HepG2 (cell line): ENCODE results near the gene TBC1D10B. TPM values are rescaled to one million over a fixed set of nuclear protein-coding genes. Genes with fewer than 3 reads are reported as not detected.

Experiments
- ATAC-seq: fragments of 200-7000 bp; cut with Tn5 transposase; 3 replicates; pipeline ENCODE4 v1.9.1; 2020; ENCODE audit warnings: mild to moderate bottlenecking, moderate library complexity
- BruUV-seq: library from RNA; stranded (reverse); fragments of 400-500 nt; replicated peaks from 2 replicates; lab custom pipeline; 2021; lab: Mats Ljungman, UMichigan
- CTCF ChIA-PET: fragments of 300-600 bp; formaldehyde crosslinking; extraction: SDS; loops from one replicate; lab custom pipeline; 2021; ENCODE audit warnings: low total read pairs, inconsistent platforms, low intra/inter-chr PET ratio; lab: Yijun Ruan, JAX
- POLR2A ChIA-PET: fragments of 350-600 bp; sonication (Branson Sonifier 250); formaldehyde crosslinking; loops from one replicate; lab custom pipeline; 2020; ENCODE audit warnings: antibody characterized with exemption, inconsistent platforms; lab: Yijun Ruan, JAX
- DNase-seq: peaks from one replicate; pipeline ENCODE4 v3.0.0-alpha.2; 2015; ENCODE audit warnings: low spot score
- FAIRE-seq: peaks from 3 replicates; lab custom pipeline; 2011; peaks lifted over from hg19 to GRCh38; lab: Jason Lieb, UNC
- H2AFZ ChIP-seq: one replicate; pipeline ENCODE4 v1.6.1; 2011; ENCODE audit warnings: low read length, inconsistent platforms
- H3K27ac ChIP-seq: fragments of 300-600 bp; 3 replicates; pipeline ENCODE4 v1.8.0; 2011; ENCODE audit warnings: mixed run types, mild to moderate bottlenecking, mixed read lengths, low read length, inconsistent platforms; ENCODE audit not compliant: insufficient read depth; ENCODE audit errors: extremely low read length
- H3K27me3 ChIP-seq, 2 experiments: fragments of 200-600 bp in 1 of 2; 2 replicates in 1 of 2; 3 replicates in 1 of 2; pipeline versions ENCODE4 v1.6.0 to v1.8.0; 2011; ENCODE audit warnings: low read length in 2 of 2, mild to moderate bottlenecking in 2 of 2, moderate library complexity in 2 of 2, inconsistent platforms in 1 of 2; ENCODE audit not compliant: insufficient read depth in 2 of 2, control insufficient read depth in 1 of 2
- H3K36me3 ChIP-seq, 2 experiments: fragments of 200-600 bp in 1 of 2; replicated peaks in 1 of 2; 2 replicates in 1 of 2; 3 replicates in 1 of 2; pipeline versions ENCODE4 v1.5.1 to v1.8.0; 2011; ENCODE audit warnings: low read length in 2 of 2, inconsistent platforms in 1 of 2; ENCODE audit not compliant: insufficient read depth in 2 of 2, control insufficient read depth in 1 of 2
- H3K4me1 ChIP-seq: 2 replicates; pipeline ENCODE4 v1.5.1; 2012; ENCODE audit warnings: low read length, inconsistent platforms; ENCODE audit not compliant: insufficient read depth
- H3K4me2 ChIP-seq: 2 replicates; pipeline ENCODE4 v1.6.0; 2011; ENCODE audit warnings: low read depth, low read length, inconsistent platforms
- H3K4me3 ChIP-seq, 3 experiments: fragments of 200-600 bp in 1 of 3; sonication (generic), shearing (Covaris generic) in 1 of 3; replicated peaks in 1 of 3; 2 replicates each; pipeline ENCODE4 v1.5.1; 2011 to 2016; ENCODE audit warnings: low read length in 3 of 3, inconsistent platforms in 2 of 3, low read depth in 2 of 3, mild to moderate bottlenecking in 2 of 3, control low read depth in 1 of 3, mixed read lengths in 1 of 3; ENCODE audit not compliant: insufficient read depth in 1 of 3
- H3K79me2 ChIP-seq: one replicate; pipeline ENCODE4 v1.6.1; 2011; ENCODE audit warnings: low read length, inconsistent platforms; ENCODE audit not compliant: insufficient read depth
- H3K9ac ChIP-seq: 2 replicates; pipeline ENCODE4 v1.6.0; 2011; ENCODE audit warnings: mild to moderate bottlenecking, low read depth, low read length, inconsistent platforms; ENCODE audit not compliant: insufficient read depth
- H3K9me3 ChIP-seq: 2 replicates; pipeline ENCODE4 v1.5.1; 2012; ENCODE audit warnings: mild to moderate bottlenecking, low read length
- H4K20me1 ChIP-seq: 2 replicates; pipeline ENCODE4 v1.6.0; 2011; ENCODE audit warnings: inconsistent platforms, mild to moderate bottlenecking, low read length, moderate library complexity; ENCODE audit not compliant: insufficient read depth
- ARID2 ChIP-seq: sonication (generic); formaldehyde crosslinking; IDR thresholded peaks from 2 replicates; pipeline ENCODE4 v1.8.1; 2022; ENCODE audit warnings: mild to moderate bottlenecking, missing genetic modification reagents, borderline replicate concordance
- ETV5 ChIP-seq: IDR thresholded peaks from 2 replicates; pipeline ENCODE4 v1.6.1; 2018; ENCODE audit warnings: missing biosample characterization, missing genetic modification reagents, inconsistent platforms, borderline replicate concordance
- JUND ChIP-seq: sonication (generic); formaldehyde crosslinking; IDR thresholded peaks from 2 replicates; pipeline ENCODE4 v1.8.0; 2022; ENCODE audit warnings: mild to moderate bottlenecking, missing genetic modification reagents
- LBX2 ChIP-seq: sonication (generic); formaldehyde crosslinking; IDR thresholded peaks from 2 replicates; pipeline ENCODE4 v1.5.0; 2020; ENCODE audit warnings: missing genetic modification reagents, mild to moderate bottlenecking, borderline replicate concordance
- NCOA5 ChIP-seq: sonication (generic); formaldehyde crosslinking; IDR thresholded peaks from 2 replicates; pipeline ENCODE4 v1.4.0; 2020; ENCODE audit warnings: missing genetic modification reagents
- NFKBIZ ChIP-seq: IDR thresholded peaks from 2 replicates; pipeline ENCODE4 v1.6.1; 2018; ENCODE audit warnings: missing genetic modification reagents, missing compliant biosample characterization
- PBX2 ChIP-seq: IDR thresholded peaks from 2 replicates; pipeline ENCODE4 v1.6.1; 2016; ENCODE audit warnings: control low read depth
- RXRA ChIP-seq: sonication (generic); formaldehyde crosslinking; IDR thresholded peaks from 2 replicates; pipeline ENCODE4 v1.5.1; 2020; ENCODE audit warnings: missing genetic modification reagents
- SRY ChIP-seq: sonication (generic); formaldehyde crosslinking; IDR thresholded peaks from 2 replicates; pipeline ENCODE4 v1.8.0; 2022; ENCODE audit warnings: mild to moderate bottlenecking, missing genetic modification reagents
- TRIM22 ChIP-seq: fragments of 450-650 bp; IDR thresholded peaks from 2 replicates; pipeline ENCODE4 v1.6.1; 2017
- ZBTB25 ChIP-seq: IDR thresholded peaks from 2 replicates; pipeline ENCODE4 v1.6.1; 2018; ENCODE audit warnings: missing genetic modification reagents
- ZNF280D ChIP-seq: sonication (generic); formaldehyde crosslinking; IDR thresholded peaks from 2 replicates; pipeline ENCODE4 v1.5.1; 2020; ENCODE audit warnings: mild to moderate bottlenecking, missing genetic modification reagents
- ZNF569 ChIP-seq: sonication (generic); formaldehyde crosslinking; IDR thresholded peaks from 2 replicates; pipeline ENCODE4 v1.5.0; 2020; ENCODE audit warnings: mild to moderate bottlenecking, missing genetic modification reagents, moderate library complexity, borderline replicate concordance
- ZNF740 ChIP-seq: sonication (generic); formaldehyde crosslinking; IDR thresholded peaks from 2 replicates; pipeline ENCODE4 v1.4.0; 2020; ENCODE audit warnings: missing genetic modification reagents
- WGBS: methylation state at CpG from one replicate; pipeline ENCODE4 v1.1.6; 2017; ENCODE audit warnings: low lambda C conversion rate; 5-methylcytosine and 5-hydroxymethylcytosine counted together
- in situ Hi-C: cut with HindIII; loops from 2 replicates; pipeline ENCODE4 v1.10.0; 2017; ENCODE audit warnings: low pct_unique_long_range_greater_than_20kb; ENCODE audit not compliant: extremely low pct_ligation_motif_present
- intact Hi-C: fragments of 100-400 bp; cut with micrococcal nuclease; formaldehyde crosslinking; loops from one replicate; pipeline ENCODE4 v1.10.0; 2022; ENCODE audit not compliant: unreplicated experiment
- polyA plus RNA-seq, 8 experiments: library from polyadenylated mRNA; depleted of rRNA in 3 of 8; stranded (reverse) in 7 of 8; unstranded in 1 of 8; fragments of >200 nt; fragmentation: Illumina TruSeq in 4 of 8; extraction: Trizol in 4 of 8; gene quantifications; 2 replicates each; pipeline versions ENCODE4 v1.2.1 to v1.2.3, GENCODE V29; 2011 to 2016; ENCODE audit warnings: low read depth in 4 of 8, missing spikeins in 1 of 8, mixed read lengths in 1 of 8; ENCODE audit not compliant: insufficient read depth in 1 of 8
- total RNA-seq, 5 experiments: library from RNA; depleted of rRNA; stranded (reverse); fragments of >200 nt; fragmentation: Illumina TruSeq; extraction: Trizol; gene quantifications; 2 replicates each; pipeline ENCODE4 v1.2.3, GENCODE V29; 2016; ENCODE audit warnings: low read depth in 1 of 5

Gene TBC1D10B
- total and polyA plus RNA-seq, 2 of the 13 experiments (the other 11 are each of a cell fraction or from before 2014, with no cell fraction given), result 15.7 to 24.8 TPM

GRCh38 chr16:30407804-30408534 lies 37.7 kb upstream of the TBC1D10B start:
- ChIA-PET POLR2A (interaction anchor here (0.6 to 4.9 kb wide), 32 partner anchors 8 to 576 kb away, joined by 3 to 70 read pairs (median 5); partner anchors contain the start of genes ALDOA, CD2BP2, DCTPP1 and SEPTIN1), CTCF (interaction anchor here (0.7 to 2.3 kb wide), 2 partner anchors 12 kb away, joined by 3 to 20 read pairs; partner anchors contain the start of gene ZNF48)
- Histone ChIP-seq H3K36me3 (peaks cover 10 to 18% of the 10 kb centered on the region in 2 experiments), H3K4me3 (peak overlapping the region; percentile 87 to 96 (median 91)), H3K9ac (peak overlapping the region; percentile 88), H3K27me3 (no peaks in the 10 kb centered on the region), H2AFZ (no peak overlapping the region), H3K9me3 (no peaks in the 10 kb centered on the region), H3K27ac (peak overlapping the region; percentile 85), H3K79me2 (peaks cover 9% of the 10 kb centered on the region), H3K4me2 (peak overlapping the region; percentile 93), H3K4me1 (peaks cover 31% of the 10 kb centered on the region), H4K20me1 (no peaks in the 10 kb centered on the region)
- intact Hi-C loops, result loop anchor here (1.0 to 2.0 kb wide), 2 partner anchors 38 to 53 kb away; partner anchors contain the start of genes CD2BP2 and TBC1D10B
- DNase-seq (no peak), ATAC-seq (no peak; the same call in 1 of the 3 replicates), FAIRE-seq (no peak)
- 12% methylated on average over 18 of the region's 19 CpGs for WGBS
- in situ Hi-C loops, result no loop called here
- TSS peak; percentile 73 for BruUV-seq
- no peak for TF ChIP-seq PBX2 (CRISPR knock-in tag)
- peak; percentile 18; the same call in 1 of the 2 replicates for TF ChIP-seq ZNF740
- peak; percentile 56 for TF ChIP-seq JUND (CRISPR knock-in tag)
- 0 out of 2 replicates have a peak, but pooled peaks have one; percentile 22 for TF ChIP-seq ARID2 (CRISPR knock-in tag)
- TF ChIP-seq ETV5 (CRISPR knock-in tag), result no peak
- TF ChIP-seq NCOA5 (CRISPR knock-in tag), result no peak
- no peak for TF ChIP-seq ZBTB25 (CRISPR knock-in tag)
- 0 out of 2 replicates have a peak, but pooled peaks have one; percentile 0 for TF ChIP-seq SRY (CRISPR knock-in tag)
- TF ChIP-seq TRIM22, result no peak
- no peak for TF ChIP-seq RXRA
- 0 out of 2 replicates have a peak, but pooled peaks have one; percentile 31 for TF ChIP-seq ZNF280D
- no peak for TF ChIP-seq ZNF569 (CRISPR knock-in tag)
- 0 out of 2 replicates have a peak, but pooled peaks have one; percentile 19 for TF ChIP-seq LBX2 (CRISPR knock-in tag)
- no peak for TF ChIP-seq NFKBIZ (CRISPR knock-in tag)
